ENCODE measurements around the gene FAM3A. TPM values are rescaled to one million over a fixed set of nuclear protein-coding genes. Genes with fewer than 3 reads are reported as not detected.

The FAM3A gene
- total and polyA plus RNA-seq, 9 of the 15 experiments (the other 6 are each of a cell fraction or from before 2014, with no cell fraction given): 0.75 to 70.6 (median 27.0) TPM

GRCh38 chrX:154478728-154479622 is 37.1 kb downstream of the FAM3A start, which contains the start of gene LAGE3 (continued):
- TF ChIP-seq E2F8 (IDR thresholded peaks at IDR 0.05; ENCODE audit: low read depth, partially characterized antibody) (peak; percentile 99), KDM4B (IDR thresholded peaks at IDR 0.05; ENCODE audit: borderline replicate concordance in 2 of 2, low read depth in 1 of 2) (no peak), ZNF121 (CRISPR knock-in tag; conservative IDR thresholded peaks at IDR 0.05) (no peak), ZNF263 (CRISPR knock-in tag; IDR thresholded peaks at IDR 0.05; ENCODE audit: borderline replicate concordance) (no peak), L3MBTL2 (IDR thresholded peaks at IDR 0.05) (peak; percentile 100), FOXO4 (CRISPR knock-in tag; IDR thresholded peaks at IDR 0.05) (no peak), ZNF444 (CRISPR knock-in tag; IDR thresholded peaks at IDR 0.05) (no peak), E4F1 (CRISPR knock-in tag; IDR thresholded peaks at IDR 0.05; ENCODE audit: borderline replicate concordance) (no peak), HNRNPL (IDR thresholded peaks at IDR 0.05; ENCODE audit: low read depth, low read length) (no peak), ZNF76 (CRISPR knock-in tag; IDR thresholded peaks at IDR 0.05; ENCODE audit: borderline replicate concordance) (no peak), ZNF740 (CRISPR knock-in tag; IDR thresholded peaks at IDR 0.05) (no peak), ZNF740 (tag; IDR thresholded peaks at IDR 0.05) (no peak), TCF3 (CRISPR knock-in tag; IDR thresholded peaks at IDR 0.05) (peak; percentile 22; the same call in 1 of the 2 replicates), SRSF3 (IDR thresholded peaks at IDR 0.05; ENCODE audit: insufficient read depth, low read length) (no peak), SNAPC5 (CRISPR knock-in tag; IDR thresholded peaks at IDR 0.05) (no peak)
